ENCODE data around the gene ALG14.

ALG14 gene

DNA sequence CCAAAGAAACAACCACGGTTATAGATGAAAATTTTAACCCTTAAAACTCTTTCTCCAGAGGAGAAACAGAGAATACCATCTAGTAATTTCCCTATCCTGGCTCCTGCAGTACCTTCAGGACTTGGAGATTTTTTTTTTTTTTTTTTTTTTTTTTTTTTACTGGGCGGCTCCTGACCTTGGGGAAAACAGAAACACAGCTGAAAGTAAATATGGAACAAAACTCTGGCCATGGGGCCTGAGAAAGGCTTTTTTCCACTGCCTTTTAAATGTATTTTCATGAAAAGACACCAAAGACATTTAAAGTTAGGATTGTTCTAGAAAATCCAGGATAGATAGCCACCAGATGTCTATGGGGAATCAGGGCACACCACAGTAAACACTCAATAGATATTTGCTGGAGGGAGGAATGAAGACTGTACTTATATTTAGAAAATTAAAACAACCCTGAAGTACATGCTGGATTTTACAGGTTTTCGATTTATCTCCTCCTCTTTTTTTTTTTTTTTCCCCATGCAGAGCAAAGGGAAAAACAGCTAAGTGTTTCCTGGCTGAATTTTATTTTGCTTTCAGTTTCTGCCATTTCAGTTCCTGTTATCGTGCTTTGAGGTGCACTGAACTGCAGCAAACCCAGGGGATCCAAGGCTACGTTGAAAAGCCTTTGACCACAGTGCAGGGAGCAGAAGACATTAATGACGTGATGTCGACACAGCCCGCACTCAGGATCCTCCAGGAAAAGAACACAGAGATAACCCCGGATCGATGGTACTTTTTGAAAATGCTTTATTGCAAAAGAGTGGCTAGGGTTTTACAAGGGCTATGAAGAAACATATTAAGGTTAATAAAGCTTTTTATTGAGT is 110.1 kb downstream of the ALG14 start:
- H3K27ac Mint-ChIP-seq = peak overlapping the region; percentile 89
- no peaks in the 10 kb centered on the region for H3K27me3 Mint-ChIP-seq
- no peaks in the 10 kb centered on the region for H3K36me3 Mint-ChIP-seq (ENCODE audit: low read depth)
- DNase-seq = peak; percentile 47
- peaks cover 15% of the 10 kb centered on the region for H3K4me1 Mint-ChIP-seq (ENCODE audit: low read depth)
- peak overlapping the region; percentile 81 for H3K4me3 Mint-ChIP-seq
- H3K9me3 Mint-ChIP-seq = no peaks in the 10 kb centered on the region

DNA sequence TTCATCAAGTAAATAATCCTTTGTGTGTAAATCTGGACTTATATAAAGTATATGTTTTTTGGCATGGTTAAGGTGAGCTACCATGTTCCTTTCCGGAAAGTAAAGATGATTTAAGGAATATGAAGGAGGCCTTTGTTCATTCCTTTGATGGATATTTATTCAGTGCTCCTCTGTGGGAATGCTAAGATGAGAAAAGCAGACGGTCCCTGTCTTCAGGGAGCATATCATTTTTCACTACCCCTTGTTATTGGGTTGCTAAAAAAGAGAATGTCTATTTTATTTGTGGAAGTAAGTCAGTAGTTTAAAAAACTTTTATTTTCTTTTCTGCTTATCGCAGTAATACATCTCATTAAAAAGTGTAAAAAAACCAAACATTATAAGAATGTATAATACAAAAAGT is 110.8 kb downstream of the ALG14 start:
- H3K4me1 Mint-ChIP-seq (ENCODE audit: low read depth) = peaks cover 15% of the 10 kb centered on the region
- DNase-seq = no peak
- peak overlapping the region; percentile 50 for H3K27ac Mint-ChIP-seq
- peak overlapping the region; percentile 31 for H3K4me3 Mint-ChIP-seq
- no peaks in the 10 kb centered on the region for H3K36me3 Mint-ChIP-seq (ENCODE audit: low read depth)
- no peaks in the 10 kb centered on the region for H3K27me3 Mint-ChIP-seq
- no peaks in the 10 kb centered on the region for H3K9me3 Mint-ChIP-seq

DNA sequence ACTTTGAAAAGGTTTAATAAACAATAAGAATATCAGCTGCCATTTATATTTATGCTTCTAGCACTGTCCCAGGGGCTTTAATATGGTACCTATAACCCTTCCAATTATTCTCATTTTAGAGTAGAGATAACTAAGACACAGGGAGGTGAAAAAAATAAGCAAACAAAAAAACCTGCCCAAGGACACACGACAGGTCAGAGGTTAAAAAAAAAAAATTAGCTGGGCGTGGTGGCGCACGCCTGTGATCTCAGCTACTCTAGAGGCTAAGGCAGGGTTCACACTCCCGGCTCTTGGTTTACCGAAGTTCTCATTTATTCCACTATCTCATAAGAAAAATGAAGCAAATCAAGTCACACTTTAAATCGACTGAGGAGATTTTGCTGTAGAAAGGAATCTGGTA is 111.2 kb downstream of the ALG14 start:
- no peak overlapping the region for H3K4me3 Mint-ChIP-seq
- no peak for DNase-seq
- peaks cover 15% of the 10 kb centered on the region for H3K4me1 Mint-ChIP-seq (ENCODE audit: low read depth)
- no peak overlapping the region for H3K27ac Mint-ChIP-seq
- no peaks in the 10 kb centered on the region for H3K36me3 Mint-ChIP-seq (ENCODE audit: low read depth)
- no peaks in the 10 kb centered on the region for H3K9me3 Mint-ChIP-seq
- H3K27me3 Mint-ChIP-seq = no peaks in the 10 kb centered on the region

DNA sequence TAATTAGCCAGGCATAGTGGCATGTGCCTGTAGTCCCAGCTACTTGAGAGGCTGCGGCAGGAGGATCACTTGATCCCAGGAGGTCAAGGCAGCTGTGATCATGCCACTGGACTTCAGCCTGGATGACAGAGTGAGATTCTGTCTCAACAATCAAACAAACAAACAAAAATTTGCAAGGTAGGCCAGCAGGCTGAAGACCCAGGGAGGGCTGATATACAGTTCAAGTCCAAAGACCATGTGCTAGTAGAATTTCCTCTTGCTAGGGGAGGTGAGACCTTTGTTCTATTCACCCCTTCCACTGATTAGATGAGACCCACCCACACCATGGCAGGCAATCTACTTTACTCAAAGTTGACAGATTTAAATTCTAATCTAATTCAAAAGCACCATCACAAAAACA is 114.7 kb downstream of the ALG14 start:
- H3K27me3 Mint-ChIP-seq = no peaks in the 10 kb centered on the region
- DNase-seq = no peak
- H3K4me1 Mint-ChIP-seq (ENCODE audit: low read depth) = peaks cover 13% of the 10 kb centered on the region
- no peak overlapping the region for H3K4me3 Mint-ChIP-seq
- H3K9me3 Mint-ChIP-seq = no peaks in the 10 kb centered on the region
- no peaks in the 10 kb centered on the region for H3K36me3 Mint-ChIP-seq (ENCODE audit: low read depth)
- no peak overlapping the region for H3K27ac Mint-ChIP-seq

DNA sequence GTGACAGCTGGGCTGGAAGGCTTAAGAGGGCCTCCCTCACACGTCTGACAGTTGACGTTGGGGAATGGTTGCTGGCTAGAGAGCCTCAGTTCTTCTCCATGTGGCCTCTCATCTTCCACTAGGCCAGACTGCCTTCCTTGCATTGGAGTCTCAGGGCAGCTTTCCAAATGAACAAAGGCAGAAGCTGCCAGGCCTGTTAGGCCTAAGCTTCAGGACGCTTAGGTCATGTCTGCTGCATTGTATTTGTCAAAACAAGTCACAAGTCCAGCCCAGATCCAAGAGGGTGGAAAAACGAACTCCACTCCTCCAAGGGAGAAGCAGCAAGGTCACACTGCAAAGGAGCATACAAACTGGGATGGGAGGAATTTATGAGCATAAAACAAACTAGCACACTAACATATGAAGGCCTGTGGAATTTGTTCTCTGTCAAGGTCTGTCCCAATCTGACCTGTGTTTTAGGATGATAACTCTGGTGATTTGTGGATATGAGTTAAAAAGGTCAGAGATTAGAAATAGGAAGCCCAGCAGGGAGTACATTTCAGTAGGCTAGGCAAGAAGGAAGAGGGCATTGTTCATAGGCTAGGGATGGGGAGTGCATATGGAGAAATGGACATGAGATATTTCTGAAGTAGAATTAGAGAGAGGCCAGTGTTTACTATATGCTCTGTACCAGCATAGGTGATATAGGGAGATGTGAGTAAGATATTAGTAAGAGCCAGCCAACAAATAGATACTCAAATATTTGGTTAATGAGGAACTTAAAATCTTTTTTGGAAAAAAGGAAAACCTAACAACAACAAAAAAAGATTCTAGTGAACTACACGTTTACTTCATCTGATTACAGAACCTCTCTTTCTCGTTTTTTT is 116.8 kb downstream of the ALG14 start:
- H3K4me1 Mint-ChIP-seq (ENCODE audit: low read depth) = no peaks in the 10 kb centered on the region
- H3K4me3 Mint-ChIP-seq = no peak overlapping the region
- H3K27ac Mint-ChIP-seq = no peak overlapping the region
- H3K27me3 Mint-ChIP-seq = no peaks in the 10 kb centered on the region
- no peaks in the 10 kb centered on the region for H3K36me3 Mint-ChIP-seq (ENCODE audit: low read depth)
- DNase-seq = no peak
- no peaks in the 10 kb centered on the region for H3K9me3 Mint-ChIP-seq

DNA sequence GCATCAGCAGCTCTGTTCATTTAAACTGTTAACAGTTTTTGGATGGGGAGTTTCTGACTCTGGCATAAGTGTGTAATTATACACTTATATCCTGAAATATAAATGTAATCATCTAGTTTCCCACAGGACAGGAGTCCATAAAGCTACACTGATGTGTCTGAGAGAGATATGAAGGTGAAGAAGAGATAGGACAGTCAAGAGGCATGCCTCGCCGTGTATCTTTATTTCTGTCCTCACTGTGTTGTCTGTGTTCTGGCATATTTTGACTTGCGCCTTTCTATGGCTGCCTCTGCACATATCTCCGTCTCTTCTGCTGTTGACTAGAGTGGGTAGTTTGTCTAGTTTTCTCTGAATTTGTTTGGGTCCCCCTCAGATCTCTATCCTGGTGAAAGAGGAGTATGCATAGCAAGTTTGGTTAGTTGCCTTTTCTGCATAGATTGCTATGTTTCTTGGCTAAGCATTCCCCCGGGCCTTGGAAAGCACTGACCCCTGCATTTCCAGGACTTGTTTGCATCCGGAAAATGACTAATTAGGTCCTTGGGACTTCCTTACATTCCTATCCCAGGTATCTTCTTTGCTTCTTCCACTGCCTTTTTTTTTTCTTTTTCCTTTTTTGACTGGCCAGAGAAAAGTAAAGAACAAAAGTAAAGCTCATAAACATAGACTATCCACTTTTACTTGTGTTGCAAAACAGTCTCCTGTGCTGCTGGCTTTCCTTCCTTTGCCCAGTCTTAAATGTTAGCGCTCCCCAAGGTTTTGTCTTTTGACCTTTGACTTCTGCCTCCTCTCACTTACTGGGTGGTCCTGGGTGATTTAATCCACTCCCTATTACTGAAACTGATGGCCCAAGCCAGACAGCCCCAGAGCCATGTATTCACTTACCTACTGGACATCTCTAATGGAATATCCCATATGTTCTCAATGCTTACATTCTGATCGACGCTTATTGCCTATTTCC is 118.2 kb downstream of the ALG14 start:
- no peaks in the 10 kb centered on the region for H3K9me3 Mint-ChIP-seq
- no peaks in the 10 kb centered on the region for H3K36me3 Mint-ChIP-seq (ENCODE audit: low read depth)
- H3K27me3 Mint-ChIP-seq = no peaks in the 10 kb centered on the region
- no peak overlapping the region for H3K4me3 Mint-ChIP-seq
- no peak for DNase-seq
- H3K4me1 Mint-ChIP-seq (ENCODE audit: low read depth) = no peaks in the 10 kb centered on the region
- H3K27ac Mint-ChIP-seq = no peak overlapping the region

DNA sequence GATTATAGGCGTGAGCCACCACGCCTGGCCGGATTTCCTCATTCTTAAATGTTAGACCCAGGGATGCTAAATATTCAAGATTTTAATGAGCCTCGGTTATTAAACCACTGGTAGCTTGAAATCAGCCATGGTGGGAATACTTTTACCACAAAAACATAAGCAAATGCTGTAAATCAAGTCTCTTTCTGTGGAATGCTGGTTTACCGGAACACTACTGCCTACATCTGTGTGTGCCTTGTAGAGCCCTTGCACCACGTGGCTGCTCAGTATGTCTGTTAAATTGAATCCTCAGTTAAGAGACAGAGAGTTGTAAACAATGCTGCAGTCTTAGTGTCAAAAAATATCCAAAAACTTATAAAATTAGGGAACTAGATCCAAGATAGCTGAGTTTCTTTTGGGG is 119.0 kb downstream of the ALG14 start:
- Mint-ChIP-seq H3K36me3 (ENCODE audit: low read depth) (no peaks in the 10 kb centered on the region), H3K9me3 (no peaks in the 10 kb centered on the region), H3K4me3 (no peak overlapping the region), H3K27me3 (no peaks in the 10 kb centered on the region), H3K27ac (no peak overlapping the region), H3K4me1 (ENCODE audit: low read depth) (no peaks in the 10 kb centered on the region)
- DNase-seq = no peak

DNA sequence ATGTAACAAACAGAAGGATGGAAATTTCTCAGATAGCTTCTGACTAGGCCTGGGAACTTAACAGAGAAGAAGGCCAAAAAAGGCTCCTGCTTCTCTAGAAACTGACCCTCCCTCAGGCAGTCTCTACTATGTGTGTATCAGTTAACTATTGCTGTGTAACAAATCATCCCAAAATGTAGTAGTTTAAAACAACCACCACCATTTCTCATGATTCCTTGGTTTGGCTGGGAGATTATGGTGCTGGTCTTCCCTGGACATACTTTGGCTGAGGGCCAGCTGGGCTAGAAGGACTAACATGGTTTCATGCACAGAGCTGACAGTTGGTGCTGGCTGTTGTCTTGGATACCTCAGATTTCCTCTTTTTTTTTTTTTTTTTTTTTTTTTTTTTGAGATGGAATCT is 119.6 kb downstream of the ALG14 start:
- H3K27me3 Mint-ChIP-seq = no peaks in the 10 kb centered on the region
- no peak overlapping the region for H3K27ac Mint-ChIP-seq
- H3K4me1 Mint-ChIP-seq (ENCODE audit: low read depth) = no peaks in the 10 kb centered on the region
- H3K9me3 Mint-ChIP-seq = no peaks in the 10 kb centered on the region
- H3K36me3 Mint-ChIP-seq (ENCODE audit: low read depth) = no peaks in the 10 kb centered on the region
- no peak for DNase-seq
- no peak overlapping the region for H3K4me3 Mint-ChIP-seq

DNA sequence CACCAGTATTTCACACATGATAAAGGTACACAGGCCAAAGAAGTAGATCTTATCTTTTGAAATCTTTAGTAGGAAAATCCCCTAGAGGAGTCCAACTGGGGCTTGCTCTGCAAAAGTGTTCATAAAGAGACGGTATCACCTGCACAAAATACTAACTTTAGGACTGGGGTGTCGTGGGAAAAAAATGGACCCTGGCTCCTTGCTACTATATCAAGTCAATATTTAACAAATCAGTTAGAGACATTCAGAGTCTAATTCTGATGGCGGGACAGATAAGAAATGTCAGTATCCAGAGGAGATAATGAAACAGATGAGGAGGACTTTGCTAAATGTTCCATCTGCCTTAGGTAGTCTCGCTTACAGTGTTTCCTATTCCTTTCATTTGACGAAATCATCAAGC is 120.2 kb downstream of the ALG14 start:
- no peaks in the 10 kb centered on the region for H3K9me3 Mint-ChIP-seq
- H3K27ac Mint-ChIP-seq = no peak overlapping the region
- no peaks in the 10 kb centered on the region for H3K4me1 Mint-ChIP-seq (ENCODE audit: low read depth)
- no peaks in the 10 kb centered on the region for H3K36me3 Mint-ChIP-seq (ENCODE audit: low read depth)
- H3K4me3 Mint-ChIP-seq = no peak overlapping the region
- H3K27me3 Mint-ChIP-seq = no peaks in the 10 kb centered on the region
- no peak for DNase-seq

DNA sequence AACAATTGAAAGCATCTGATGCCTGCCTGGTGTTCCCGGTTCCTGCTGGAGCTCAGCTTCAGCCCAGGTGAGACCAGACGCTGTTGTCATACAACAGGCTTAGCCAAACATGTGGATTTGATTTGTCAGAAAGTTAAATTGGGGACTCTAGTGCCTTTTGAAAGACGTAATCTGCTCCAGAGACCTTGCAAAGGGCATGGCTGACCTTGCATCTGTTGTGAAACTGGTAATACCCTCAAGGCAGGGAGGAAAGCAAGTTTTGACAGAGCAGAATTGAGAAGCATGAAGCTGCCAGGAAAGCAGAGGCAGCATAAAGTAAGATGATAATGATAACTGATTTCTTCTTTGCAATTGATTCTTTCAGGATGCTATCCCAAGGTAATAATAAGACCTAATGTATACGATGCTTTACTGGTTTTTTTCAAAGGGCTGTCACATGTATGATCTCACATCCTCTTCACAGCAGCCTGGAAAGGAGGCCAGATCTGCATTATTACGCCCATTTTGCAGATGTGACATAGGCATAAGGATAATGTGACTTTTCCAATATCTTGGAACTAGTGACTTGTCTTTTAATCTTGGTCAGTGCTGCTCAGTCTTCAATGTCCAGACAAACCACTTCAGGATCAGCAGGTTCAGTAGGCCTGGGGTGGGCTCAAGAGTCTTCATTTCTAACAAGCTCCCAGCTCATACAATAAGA is 121.1 kb downstream of the ALG14 start:
- no peak for DNase-seq
- Mint-ChIP-seq H3K27me3 (no peaks in the 10 kb centered on the region), H3K9me3 (no peaks in the 10 kb centered on the region), H3K27ac (no peak overlapping the region), H3K36me3 (ENCODE audit: low read depth) (no peaks in the 10 kb centered on the region), H3K4me1 (ENCODE audit: low read depth) (no peaks in the 10 kb centered on the region), H3K4me3 (no peak overlapping the region)

DNA sequence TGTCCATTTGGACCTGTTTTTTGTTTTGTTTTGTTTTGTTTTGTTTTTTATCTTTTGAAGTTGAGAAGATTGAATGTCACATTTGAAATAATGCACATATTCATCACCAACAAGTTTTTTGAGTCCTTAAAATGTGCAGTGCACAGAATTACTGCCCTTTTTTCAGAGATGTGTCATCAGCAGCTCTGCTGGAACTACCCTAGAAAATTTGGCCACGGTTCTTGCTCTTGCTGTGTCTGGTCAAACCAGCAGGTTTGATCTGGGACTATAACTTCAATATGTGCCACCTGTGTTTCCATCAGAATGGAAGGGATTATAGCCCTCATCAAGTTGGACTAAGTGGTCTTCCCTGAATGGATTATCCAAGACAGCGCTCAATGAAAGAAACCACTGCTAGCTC is 121.7 kb downstream of the ALG14 start:
- Mint-ChIP-seq H3K27ac (no peak overlapping the region), H3K27me3 (no peaks in the 10 kb centered on the region), H3K4me1 (ENCODE audit: low read depth) (no peaks in the 10 kb centered on the region), H3K36me3 (ENCODE audit: low read depth) (no peaks in the 10 kb centered on the region), H3K4me3 (no peak overlapping the region), H3K9me3 (no peaks in the 10 kb centered on the region)
- no peak for DNase-seq

DNA sequence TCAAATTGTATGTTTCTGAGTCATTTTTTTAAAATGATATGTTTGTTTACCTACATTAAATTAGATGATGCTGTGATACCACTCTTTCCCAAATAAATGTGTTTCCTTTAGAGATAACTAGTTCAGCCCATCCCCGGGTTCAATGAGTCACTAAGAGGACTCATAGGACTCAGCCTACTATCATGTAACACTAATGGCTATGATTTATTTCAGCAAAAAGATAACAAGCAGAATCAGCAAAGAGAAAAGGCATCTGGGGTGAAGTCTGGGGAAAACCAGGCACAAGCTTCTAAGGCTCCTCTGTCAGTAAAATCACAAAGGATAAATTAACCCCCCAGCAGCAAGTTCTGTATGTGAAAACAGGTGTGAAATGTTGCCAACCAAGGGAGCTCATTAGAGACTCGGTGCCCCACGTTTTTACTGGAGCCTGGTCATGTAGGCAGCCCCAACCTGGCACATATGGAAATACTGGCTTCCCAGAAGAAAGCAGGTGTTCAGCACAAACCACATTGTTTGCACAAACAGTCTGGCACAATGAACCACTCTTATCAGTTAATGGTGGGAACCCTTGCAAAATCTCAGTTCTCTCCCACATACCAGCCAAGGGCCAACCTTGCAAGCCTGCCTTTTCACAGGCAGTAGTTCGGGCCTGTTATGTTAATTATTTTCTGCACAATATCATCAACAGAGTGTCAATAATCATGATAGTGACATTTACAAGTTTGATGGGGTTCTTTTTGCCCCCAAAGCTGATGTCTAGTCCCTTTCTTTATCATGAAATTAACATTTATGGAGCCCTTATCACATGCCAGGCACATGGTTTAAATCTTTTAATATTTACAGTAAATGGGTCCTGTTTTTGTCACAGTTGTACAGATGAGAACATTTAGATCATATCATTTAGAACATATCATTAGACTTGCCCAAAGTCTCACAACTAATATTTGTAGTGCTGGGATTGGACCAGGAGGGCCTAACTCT is 122.8 kb downstream of the ALG14 start:
- Mint-ChIP-seq H3K27ac (no peak overlapping the region), H3K4me1 (ENCODE audit: low read depth) (no peaks in the 10 kb centered on the region), H3K36me3 (ENCODE audit: low read depth) (no peaks in the 10 kb centered on the region), H3K27me3 (peaks cover 3% of the 10 kb centered on the region), H3K4me3 (no peak overlapping the region), H3K9me3 (no peaks in the 10 kb centered on the region)
- DNase-seq = no peak

DNA sequence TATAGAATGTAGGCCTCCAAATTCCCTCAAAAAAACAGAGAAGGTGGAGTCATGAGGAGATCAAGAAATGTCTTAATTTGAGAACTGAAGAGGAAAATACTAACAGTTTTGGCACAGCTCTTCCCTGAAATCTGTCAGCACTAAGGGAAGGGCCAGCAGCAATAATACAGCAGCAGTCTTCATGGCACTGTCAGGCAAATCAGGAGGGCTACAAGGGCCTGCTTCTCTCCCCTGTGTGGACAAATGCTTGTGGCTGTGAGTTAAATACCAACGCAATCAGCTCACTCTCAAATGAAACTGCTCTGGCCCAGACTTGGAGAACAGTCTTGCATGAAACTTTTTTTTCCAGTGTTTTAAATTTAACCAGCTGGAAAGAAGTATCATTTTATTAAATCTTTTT is 125.3 kb downstream of the ALG14 start:
- H3K36me3 Mint-ChIP-seq (ENCODE audit: low read depth) = no peaks in the 10 kb centered on the region
- H3K27ac Mint-ChIP-seq = no peak overlapping the region
- H3K4me1 Mint-ChIP-seq (ENCODE audit: low read depth) = no peaks in the 10 kb centered on the region
- H3K27me3 Mint-ChIP-seq = peaks cover 7% of the 10 kb centered on the region
- DNase-seq = no peak
- H3K4me3 Mint-ChIP-seq = no peak overlapping the region
- H3K9me3 Mint-ChIP-seq = no peaks in the 10 kb centered on the region
